ENCODE results near the gene CDRT15.

CDRT15 gene

GRCh38 chr17:14225254-14225980, 11.2 kb downstream of the CDRT15 start:
- H3K27ac Mint-ChIP-seq = no peak overlapping the region
- no peaks in the 10 kb centered on the region for H3K27me3 Mint-ChIP-seq
- no peaks in the 10 kb centered on the region for H3K4me1 Mint-ChIP-seq
- peaks cover 0 to 4% of the 10 kb centered on the region in 2 donors for H3K9me3 Mint-ChIP-seq
- no peak overlapping the region for H3K4me3 Mint-ChIP-seq
- no peak for ATAC-seq
- DNase-seq = no peak

- peaks cover 0 to 3% of the 10 kb centered on the region in 2 donors for H3K9me3 Mint-ChIP-seq
- H3K27me3 Mint-ChIP-seq = no peaks in the 10 kb centered on the region
- no peak overlapping the region for H3K4me3 Mint-ChIP-seq
- DNase-seq = no peak
- H3K4me1 Mint-ChIP-seq = no peaks in the 10 kb centered on the region
- no peak for ATAC-seq
- H3K27ac Mint-ChIP-seq = no peak overlapping the region
These were observed 14.1 kb downstream of the CDRT15 start for GRCh38 chr17:14222611-14223010.

GRCh38 chr17:14214271-14214670, 22.4 kb downstream of the CDRT15 start:
- Mint-ChIP-seq H3K4me3 (no peak overlapping the region), H3K9me3 (no peaks in the 10 kb centered on the region), H3K27ac (no peak overlapping the region), H3K4me1 (peaks cover 15% of the 10 kb centered on the region), H3K27me3 (no peaks in the 10 kb centered on the region)
- DNase-seq (no peak), ATAC-seq (no peak)

GRCh38 chr17:14212401-14212800, 24.3 kb downstream of the CDRT15 start:
- ATAC-seq (no peak), DNase-seq (no peak)
- no peaks in the 10 kb centered on the region for H3K27me3 Mint-ChIP-seq
- peak overlapping the region in 1 of 2 donors; percentile 23 for H3K27ac Mint-ChIP-seq
- H3K9me3 Mint-ChIP-seq = no peaks in the 10 kb centered on the region
- H3K4me1 Mint-ChIP-seq = peaks cover 25% of the 10 kb centered on the region
- no peak overlapping the region for H3K4me3 Mint-ChIP-seq

GRCh38 chr17:14211801-14212200, 24.9 kb downstream of the CDRT15 start:
- Mint-ChIP-seq H3K27ac (peak overlapping the region in 1 of 2 donors; percentile 51), H3K9me3 (no peaks in the 10 kb centered on the region), H3K4me1 (peaks cover 30% of the 10 kb centered on the region), H3K27me3 (no peaks in the 10 kb centered on the region), H3K4me3 (no peak overlapping the region)
- ATAC-seq (peak; percentile 52), DNase-seq (no peak)

- no peak overlapping the region for H3K27ac Mint-ChIP-seq
- H3K4me1 Mint-ChIP-seq = peaks cover 35% of the 10 kb centered on the region
- H3K27me3 Mint-ChIP-seq = no peaks in the 10 kb centered on the region
- no peak for DNase-seq
- no peak overlapping the region for H3K4me3 Mint-ChIP-seq
- no peaks in the 10 kb centered on the region for H3K9me3 Mint-ChIP-seq
- no peak for ATAC-seq
These were observed 25.4 kb downstream of the CDRT15 start for GRCh38 chr17:14211246-14211645.

GRCh38 chr17:14209215-14209614, 27.4 kb downstream of the CDRT15 start:
- peaks cover 56% of the 10 kb centered on the region for H3K4me1 Mint-ChIP-seq
- no peak overlapping the region for H3K4me3 Mint-ChIP-seq
- no peak for ATAC-seq
- no peak for DNase-seq
- no peaks in the 10 kb centered on the region for H3K27me3 Mint-ChIP-seq
- peaks cover 0 to 3% of the 10 kb centered on the region in 2 donors for H3K9me3 Mint-ChIP-seq
- H3K27ac Mint-ChIP-seq = no peak overlapping the region

- no peak overlapping the region for H3K27ac Mint-ChIP-seq
- DNase-seq = no peak
- no peaks in the 10 kb centered on the region for H3K27me3 Mint-ChIP-seq
- H3K4me3 Mint-ChIP-seq = no peak overlapping the region
- H3K4me1 Mint-ChIP-seq = peaks cover 70% of the 10 kb centered on the region
- no peak for ATAC-seq
- peaks cover 0 to 3% of the 10 kb centered on the region in 2 donors for H3K9me3 Mint-ChIP-seq
These were observed 28.9 kb downstream of the CDRT15 start for GRCh38 chr17:14207791-14208190.

GRCh38 chr17:14206891-14207290, 29.8 kb downstream of the CDRT15 start:
- Mint-ChIP-seq H3K4me1 (peaks cover 77% of the 10 kb centered on the region), H3K9me3 (peaks cover 0 to 3% of the 10 kb centered on the region in 2 donors), H3K4me3 (no peak overlapping the region), H3K27ac (no peak overlapping the region), H3K27me3 (no peaks in the 10 kb centered on the region)
- no peak for DNase-seq
- ATAC-seq = no peak

GRCh38 chr17:14205992-14206461, 30.6 kb downstream of the CDRT15 start:
- peaks cover 0 to 3% of the 10 kb centered on the region in 2 donors for H3K9me3 Mint-ChIP-seq
- H3K4me3 Mint-ChIP-seq = peak overlapping the region; percentile 68 to 78
- DNase-seq = peak in 1 of 2 donors; percentile 70
- no peaks in the 10 kb centered on the region for H3K27me3 Mint-ChIP-seq
- no peak overlapping the region for H3K27ac Mint-ChIP-seq
- H3K4me1 Mint-ChIP-seq = peaks cover 80% of the 10 kb centered on the region
- ATAC-seq = peak; percentile 71

GRCh38 chr17:14205380-14205779, 31.3 kb downstream of the CDRT15 start:
- peaks cover 86% of the 10 kb centered on the region for H3K4me1 Mint-ChIP-seq
- no peak for DNase-seq
- peaks cover 0 to 3% of the 10 kb centered on the region in 2 donors for H3K9me3 Mint-ChIP-seq
- H3K27ac Mint-ChIP-seq = peak overlapping the region in 1 of 2 donors; percentile 88
- H3K27me3 Mint-ChIP-seq = no peaks in the 10 kb centered on the region
- peak overlapping the region; percentile 68 to 78 for H3K4me3 Mint-ChIP-seq
- no peak for ATAC-seq

- DNase-seq = no peak
- Mint-ChIP-seq H3K9me3 (peaks cover 0 to 3% of the 10 kb centered on the region in 2 donors), H3K4me3 (peak overlapping the region; percentile 13 to 14), H3K27me3 (no peaks in the 10 kb centered on the region), H3K27ac (no peak overlapping the region), H3K4me1 (peaks cover 88% of the 10 kb centered on the region)
- no peak for ATAC-seq
These were observed 32.1 kb downstream of the CDRT15 start for GRCh38 chr17:14204546-14204945.

- DNase-seq (no peak), ATAC-seq (no peak)
- Mint-ChIP-seq H3K4me3 (peak overlapping the region in 1 of 2 donors; percentile 14), H3K9me3 (peaks cover 0 to 3% of the 10 kb centered on the region in 2 donors), H3K27ac (no peak overlapping the region), H3K27me3 (no peaks in the 10 kb centered on the region), H3K4me1 (peaks cover 92% of the 10 kb centered on the region)
These were observed 32.6 kb downstream of the CDRT15 start for GRCh38 chr17:14204084-14204483.

- DNase-seq = peak in 1 of 2 donors; percentile 44
- Mint-ChIP-seq H3K4me3 (peak overlapping the region; percentile 7 to 65), H3K27ac (no peak overlapping the region), H3K4me1 (peaks cover 97% of the 10 kb centered on the region), H3K27me3 (no peaks in the 10 kb centered on the region), H3K9me3 (peaks cover 0 to 3% of the 10 kb centered on the region in 2 donors)
- peak; percentile 65 for ATAC-seq
These were observed 33.3 kb downstream of the CDRT15 start for GRCh38 chr17:14203388-14203787.

- no peaks in the 10 kb centered on the region for H3K27me3 Mint-ChIP-seq
- peak overlapping the region; percentile 65 to 89 for H3K27ac Mint-ChIP-seq
- DNase-seq (no peak), ATAC-seq (peak; percentile 16)
- H3K9me3 Mint-ChIP-seq = peaks cover 0 to 3% of the 10 kb centered on the region in 2 donors
- H3K4me1 Mint-ChIP-seq = peaks cover 99% of the 10 kb centered on the region
- H3K4me3 Mint-ChIP-seq = peak overlapping the region; percentile 59 to 78
These were observed 34.1 kb downstream of the CDRT15 start for GRCh38 chr17:14202388-14203166.

- no peak for ATAC-seq
- DNase-seq = no peak
- H3K4me1 Mint-ChIP-seq = peaks cover 100% of the 10 kb centered on the region
- peak overlapping the region; percentile 59 to 78 for H3K4me3 Mint-ChIP-seq
- peak overlapping the region; percentile 65 to 89 for H3K27ac Mint-ChIP-seq
- no peaks in the 10 kb centered on the region for H3K27me3 Mint-ChIP-seq
- H3K9me3 Mint-ChIP-seq = peaks cover 0 to 3% of the 10 kb centered on the region in 2 donors
These were observed 34.7 kb downstream of the CDRT15 start for GRCh38 chr17:14201988-14202380.

Measured in stimulated activated naive CD8-positive, alpha-beta T cell treated with anti-CD3 and anti-CD28 coated beads, Interleukin-15, amount 100 ng/mL, for 72 hours (primary cell).